Umbilical cord (tissue), 2 donors: Measurements from ENCODE around the gene NRP1. TPM values are rescaled to one million over a fixed set of nuclear protein-coding genes. Genes with fewer than 3 reads are reported as not detected.
A peak's percentile ranks its signal among the peaks of the same experiment; 100 is the strongest.
"Not testable (repeated sequence)": the region's sequence is repeated elsewhere in the genome, so short reads cannot be mapped to it uniquely, and the experiment has no call there.

Experiments
- DNase-seq: peaks from one replicate; pipeline ENCODE4 v3.0.0-alpha.2; 2015; ENCODE audit warnings: low spot score
- total RNA-seq: library from RNA; depleted of rRNA; stranded (reverse); fragments of >200 nt; gene quantifications from one replicate; pipeline ENCODE4 v1.2.3, GENCODE V29; 2014; ENCODE audit warnings: low replicate concordance; ENCODE audit not compliant: insufficient read depth

Gene NRP1
- total RNA-seq, 1 donor from 2014 or later, result 73.7 TPM

DNA sequence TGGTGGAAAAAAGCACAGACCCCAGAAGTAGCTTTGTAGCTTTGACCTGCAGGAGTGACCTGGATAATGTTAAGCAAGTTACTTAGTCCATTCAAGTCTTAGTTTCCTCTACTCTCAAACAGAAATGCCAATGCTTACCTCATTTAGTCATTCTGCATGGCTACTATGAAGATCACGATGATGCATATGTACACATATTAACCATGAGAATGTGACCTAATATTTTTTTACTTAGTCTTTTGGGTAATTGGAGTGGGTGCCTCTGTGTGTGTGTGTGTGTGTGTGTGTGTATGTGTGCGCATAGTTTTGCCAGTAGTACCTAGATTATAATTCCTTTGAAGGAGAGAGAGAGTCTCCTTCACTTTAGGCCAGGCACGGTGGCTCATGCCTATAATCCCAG lies 95.8 kb downstream of the NRP1 start:
- DNase-seq, result no peak

DNA sequence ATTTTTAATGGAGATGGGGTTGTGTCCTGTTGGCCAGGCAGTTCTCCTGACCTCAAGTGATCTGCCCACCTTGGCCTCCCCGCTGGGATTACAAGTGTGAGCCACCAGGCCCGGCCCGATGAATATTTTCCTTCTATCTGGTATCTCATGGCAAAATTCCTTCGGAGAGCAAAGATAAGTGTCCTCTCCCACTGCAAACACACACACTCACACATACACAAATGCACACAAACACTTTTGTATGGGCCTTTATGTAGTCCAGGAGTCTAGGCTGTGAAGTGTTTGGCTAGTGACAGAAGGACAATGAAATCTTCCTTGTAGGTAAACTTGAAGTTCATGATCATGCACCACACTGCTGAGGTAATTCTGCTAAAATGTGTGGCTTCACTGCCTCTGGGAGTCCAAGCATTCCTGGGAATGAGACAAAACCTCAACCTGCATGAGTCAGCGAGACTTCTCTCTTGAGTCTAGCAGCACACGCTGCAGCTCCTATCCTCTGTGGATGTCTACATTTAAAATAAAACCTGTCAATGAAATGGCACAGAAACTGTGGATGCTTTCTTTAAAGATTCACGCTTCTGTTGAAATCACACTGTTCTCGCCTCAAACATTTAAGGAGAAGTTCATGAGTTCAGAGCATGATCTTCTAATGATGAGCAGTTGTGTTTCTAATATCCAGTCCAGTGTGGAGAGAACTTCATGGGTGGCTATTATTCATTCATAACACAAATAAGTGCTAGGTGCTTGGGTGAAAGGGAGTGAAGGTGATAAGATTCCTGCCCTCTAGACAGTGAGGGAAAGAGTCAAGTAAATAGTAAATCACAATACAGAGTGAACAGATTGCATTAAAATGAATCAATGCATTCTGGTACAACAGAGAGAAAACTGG lies 96.5 kb downstream of the NRP1 start:
- peak; percentile 61 for DNase-seq

DNA sequence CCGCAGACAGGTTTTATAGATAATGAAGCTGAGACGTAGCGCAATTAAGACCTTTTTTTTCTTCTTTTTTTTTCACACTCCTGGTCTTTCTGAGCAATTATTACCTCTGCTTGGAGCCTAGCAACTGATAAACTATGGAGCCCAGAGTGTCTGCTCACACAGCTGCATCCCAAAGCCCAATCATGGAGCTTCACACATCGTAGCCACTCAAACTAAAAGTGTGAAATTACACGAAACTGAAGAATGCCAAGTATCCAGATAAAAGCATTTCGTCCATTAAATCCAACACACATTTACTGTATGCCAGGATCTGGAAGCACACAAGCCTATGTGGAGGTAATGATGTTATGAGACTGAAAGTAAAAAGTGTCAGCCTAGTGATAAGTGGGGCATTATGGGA lies 97.6 kb downstream of the NRP1 start:
- no peak for DNase-seq

DNA sequence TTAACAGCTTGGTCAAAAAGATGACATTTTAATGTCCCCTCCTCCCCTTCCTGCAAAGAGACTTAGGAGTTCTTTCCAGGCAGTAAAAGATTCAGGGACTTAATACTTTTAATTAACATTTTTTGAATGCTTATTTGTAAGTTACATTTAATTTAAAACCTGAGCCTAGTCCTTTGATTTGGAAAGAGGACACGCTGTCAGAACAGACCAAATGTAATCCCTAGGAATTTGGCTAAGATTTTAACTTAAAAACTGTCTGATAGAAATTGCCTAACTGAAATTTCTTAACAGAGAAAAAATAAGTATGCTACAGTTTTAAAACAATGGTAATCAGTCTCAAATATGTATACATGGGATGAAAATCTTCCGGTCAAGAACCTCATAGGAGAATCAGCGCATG lies 98.5 kb downstream of the NRP1 start:
- no peak for DNase-seq

DNA sequence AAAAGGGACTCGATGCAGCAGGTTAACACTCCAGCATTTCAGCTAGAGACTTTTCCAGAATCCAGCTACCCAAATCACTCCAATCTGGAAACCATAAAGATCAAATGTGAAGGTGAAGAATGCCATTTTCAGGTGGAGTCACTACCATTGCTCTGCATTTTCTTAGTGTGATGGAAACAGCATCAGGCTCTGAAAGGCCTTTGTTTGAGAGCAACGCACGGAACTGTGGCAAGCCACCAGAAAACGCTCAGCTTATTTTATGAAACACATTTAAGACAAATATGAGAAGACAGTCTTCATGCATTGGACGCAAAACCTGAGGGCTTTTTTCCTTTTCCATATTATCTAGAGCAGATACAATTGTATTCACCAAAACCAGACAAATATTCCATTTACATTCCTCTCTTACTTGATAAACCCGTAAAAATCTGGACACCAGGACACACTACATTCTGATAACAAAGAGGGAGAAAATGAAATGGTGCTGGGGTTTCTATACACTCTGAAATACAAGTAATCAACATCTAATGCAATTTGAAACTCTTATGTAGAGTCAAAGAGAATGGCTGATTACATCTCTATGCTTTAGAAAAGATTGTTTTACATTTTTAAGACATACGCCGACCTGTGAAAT lies 99.1 kb downstream of the NRP1 start:
- no peak for DNase-seq

DNA sequence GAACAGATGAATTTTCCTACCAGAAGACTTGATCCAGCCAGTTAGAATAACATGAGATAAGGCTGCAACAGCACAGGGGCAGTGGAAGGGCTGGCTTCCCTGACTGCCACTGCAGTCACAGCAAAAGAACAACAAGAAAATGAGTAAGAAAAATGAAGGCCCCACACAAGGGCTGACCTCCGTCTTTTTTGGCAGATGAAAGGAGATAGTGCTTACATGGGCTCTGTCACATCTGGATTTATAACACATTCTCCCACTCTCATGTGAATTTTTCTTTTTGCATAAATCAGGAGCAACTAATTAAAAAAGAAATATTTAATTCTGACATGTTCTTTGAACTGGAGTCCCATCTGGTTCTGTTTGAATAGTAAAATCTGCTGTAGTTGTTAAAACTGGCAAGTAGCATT lies 99.6 kb downstream of the NRP1 start:
- peak; percentile 73 for DNase-seq

DNA sequence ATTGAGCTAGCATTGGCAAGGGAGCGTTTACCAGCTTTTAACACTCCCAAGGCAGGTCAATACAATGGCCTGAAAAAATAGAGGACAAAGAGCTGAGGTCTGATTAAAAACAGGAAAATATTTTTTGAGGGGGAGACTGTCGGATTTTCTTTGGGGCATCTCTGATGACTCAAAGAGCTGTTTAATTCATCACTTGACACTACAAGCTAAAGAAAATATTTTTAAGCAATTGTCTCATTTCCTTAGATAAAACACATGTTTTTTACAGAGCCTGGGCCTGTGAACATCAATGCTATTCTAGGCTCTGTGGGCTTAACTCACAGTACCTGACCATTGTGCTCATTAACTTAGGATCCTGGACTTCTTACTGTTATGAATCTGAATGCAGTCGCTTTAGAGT lies 100.8 kb downstream of the NRP1 start:
- no peak for DNase-seq

DNA sequence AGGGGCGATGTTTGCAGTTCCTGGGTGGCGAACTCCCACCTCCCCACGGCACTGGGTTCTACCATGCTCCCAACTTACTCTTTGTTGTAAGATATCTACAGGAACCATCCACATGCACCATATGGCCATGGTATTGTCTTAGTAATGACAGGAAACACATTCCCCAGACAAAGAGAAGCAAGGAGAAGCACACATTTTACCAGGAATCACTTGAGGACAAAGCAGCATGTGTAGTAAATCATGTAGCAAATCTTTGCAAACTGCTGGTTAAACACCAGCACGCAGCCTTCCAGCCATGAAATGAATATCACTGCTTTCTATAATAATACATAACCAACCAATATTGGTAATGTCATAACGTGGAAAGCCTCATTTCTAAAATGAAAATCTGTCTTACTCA lies 101.2 kb downstream of the NRP1 start:
- no peak for DNase-seq

DNA sequence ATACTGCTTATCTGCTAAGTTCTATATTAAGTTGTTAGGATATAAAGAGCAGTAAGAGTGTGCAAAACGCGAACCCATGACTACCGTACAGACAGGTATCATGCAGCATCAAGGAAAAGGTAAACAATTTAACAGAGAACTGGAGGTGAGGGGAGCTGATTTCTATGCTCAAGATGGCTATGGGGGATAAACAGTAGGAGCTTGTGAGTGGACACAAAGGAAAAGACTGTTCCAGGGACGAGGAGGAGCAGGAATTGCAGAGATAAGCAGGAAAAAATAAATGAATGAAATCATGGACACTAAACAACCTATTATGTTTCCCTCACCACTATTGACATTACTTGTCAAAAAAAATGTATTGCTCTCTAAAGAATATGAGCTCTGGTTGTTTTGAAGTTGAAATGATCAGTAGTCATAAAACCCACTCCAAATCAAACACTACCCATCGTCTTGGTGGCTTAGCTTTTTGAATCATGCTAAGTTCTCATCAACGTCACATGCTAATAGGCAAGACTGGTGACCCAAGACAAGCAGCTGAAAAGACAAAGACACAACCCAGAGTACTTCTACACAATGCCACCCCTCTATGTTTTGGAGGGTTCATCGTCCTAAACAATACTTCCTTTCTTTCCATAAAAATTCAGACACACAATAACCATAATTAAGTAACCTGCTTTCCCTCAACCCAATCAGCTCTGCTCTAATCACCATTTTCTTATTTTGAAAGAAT lies 102.7 kb downstream of the NRP1 start:
- DNase-seq, result no peak

DNA sequence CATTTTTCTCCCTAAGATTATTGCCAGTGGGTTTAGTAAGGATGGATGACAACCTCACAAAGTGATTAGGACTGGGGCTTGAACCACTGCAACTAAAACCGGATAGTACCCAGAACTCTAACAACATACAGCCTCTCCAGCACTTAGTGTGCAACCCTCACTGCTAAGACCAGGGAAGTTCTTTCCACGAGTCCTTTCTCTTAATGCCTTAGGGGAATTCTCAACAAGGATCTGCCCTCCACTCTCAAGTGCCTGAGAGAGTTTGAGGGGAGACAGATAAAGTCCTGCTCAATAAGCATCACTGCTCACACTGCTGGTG lies 104.6 kb downstream of the NRP1 start:
- no peak for DNase-seq

DNA sequence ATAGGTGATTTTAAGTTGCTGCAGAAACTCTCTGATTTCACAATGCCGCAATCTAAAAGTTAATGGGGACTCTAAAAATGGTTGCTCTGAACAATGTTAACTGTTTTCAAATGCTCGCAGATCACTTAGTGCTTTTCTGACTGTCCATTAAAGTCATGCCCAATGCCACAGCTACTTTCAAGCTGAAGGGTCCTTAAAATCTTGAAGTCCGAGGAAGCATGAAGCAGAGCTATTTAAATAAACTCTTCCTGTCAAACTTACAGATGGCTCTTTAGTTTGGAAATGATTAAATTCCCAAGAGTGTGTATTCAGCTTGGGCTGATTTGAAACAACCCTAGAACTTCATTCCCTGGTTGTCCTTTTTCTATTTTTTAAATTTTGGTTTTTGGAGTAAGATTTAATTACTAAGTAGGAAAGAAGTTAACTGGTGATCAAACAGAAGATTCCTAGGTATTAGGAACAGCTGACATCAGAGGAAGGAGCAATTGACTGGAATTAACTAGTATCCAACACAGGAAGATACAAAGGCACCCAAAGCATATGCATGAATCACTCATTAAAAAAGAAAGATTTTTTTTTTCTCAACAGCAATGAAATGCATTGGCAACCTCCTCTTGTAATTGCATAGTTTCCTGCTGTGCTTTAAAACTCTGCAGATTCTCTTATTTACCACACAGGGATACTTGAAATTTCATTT lies 105.1 kb downstream of the NRP1 start:
- peak; percentile 72 for DNase-seq

DNA sequence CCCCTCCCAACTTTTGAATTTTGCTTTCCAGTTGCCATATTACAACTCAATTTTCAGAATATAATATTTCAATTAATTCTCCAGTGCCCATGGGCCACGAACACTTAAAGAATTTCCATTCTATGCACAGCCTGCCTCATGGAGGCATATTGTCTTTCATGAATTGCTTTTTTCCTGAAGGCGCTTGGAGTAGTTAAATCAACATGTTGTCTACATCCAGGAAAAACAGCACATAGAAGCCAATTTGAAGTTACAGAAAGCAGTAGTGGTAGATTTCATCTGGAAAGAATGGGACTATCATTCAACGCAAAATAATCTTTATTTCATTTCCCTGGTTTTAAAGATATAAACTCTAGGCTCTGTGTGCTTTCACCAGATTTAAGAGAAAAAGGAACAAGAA lies 106.0 kb downstream of the NRP1 start:
- DNase-seq, result peak; percentile 50

DNA sequence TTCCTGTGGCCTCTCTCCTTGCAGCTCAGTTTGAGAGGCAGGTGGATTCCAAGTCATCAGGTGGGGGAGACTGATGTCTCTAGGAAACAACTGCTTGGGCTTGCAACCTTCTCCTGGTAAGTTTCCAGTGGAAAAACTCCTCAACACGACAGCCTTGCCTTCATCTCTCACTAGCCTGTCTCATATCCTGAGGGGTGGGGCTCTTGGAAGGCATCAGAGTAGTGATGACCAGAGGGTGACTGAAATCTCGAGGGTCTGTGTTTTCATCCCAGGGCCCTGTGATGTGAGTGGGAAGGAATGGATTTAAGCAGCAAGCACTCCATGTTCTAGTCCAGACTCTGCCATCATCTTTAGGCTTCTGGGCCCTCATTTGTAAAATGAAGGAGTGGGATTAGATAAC lies 107.0 kb downstream of the NRP1 start:
- no peak for DNase-seq

DNA sequence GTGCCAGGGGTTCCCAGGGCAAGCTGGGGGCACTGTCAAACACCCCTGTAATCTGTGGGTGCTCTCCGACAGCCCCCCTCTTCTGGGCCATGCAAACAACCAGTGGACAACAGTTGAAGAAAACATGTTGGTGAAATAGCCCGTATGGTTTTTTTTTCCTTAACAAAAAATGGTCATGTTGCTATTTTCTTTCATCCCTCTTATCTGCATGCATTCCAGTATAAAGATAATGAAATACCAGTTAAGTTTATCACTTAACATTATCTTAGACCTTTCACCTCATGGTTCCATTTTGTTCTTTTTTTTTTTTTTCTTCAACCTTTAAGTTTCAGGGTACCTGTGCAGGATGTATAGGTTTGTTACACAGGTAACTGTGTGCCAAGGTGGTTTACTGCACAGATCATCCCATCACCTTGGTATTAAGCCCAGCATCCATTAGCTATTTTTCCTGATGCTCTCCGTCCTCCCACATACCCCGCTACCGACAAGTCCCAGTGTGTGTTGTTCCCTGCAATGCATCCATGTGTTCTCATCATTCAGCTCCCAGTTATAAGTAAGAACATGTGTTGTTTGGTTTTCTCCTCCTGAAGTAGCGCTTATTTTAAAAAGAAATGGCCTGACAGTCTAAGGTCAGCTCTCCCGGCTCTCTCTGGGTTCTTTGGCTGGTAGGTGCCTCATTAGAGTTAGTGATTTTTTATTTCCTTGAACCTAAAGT lies 110.1 kb downstream of the NRP1 start:
- peak; percentile 44 for DNase-seq

DNA sequence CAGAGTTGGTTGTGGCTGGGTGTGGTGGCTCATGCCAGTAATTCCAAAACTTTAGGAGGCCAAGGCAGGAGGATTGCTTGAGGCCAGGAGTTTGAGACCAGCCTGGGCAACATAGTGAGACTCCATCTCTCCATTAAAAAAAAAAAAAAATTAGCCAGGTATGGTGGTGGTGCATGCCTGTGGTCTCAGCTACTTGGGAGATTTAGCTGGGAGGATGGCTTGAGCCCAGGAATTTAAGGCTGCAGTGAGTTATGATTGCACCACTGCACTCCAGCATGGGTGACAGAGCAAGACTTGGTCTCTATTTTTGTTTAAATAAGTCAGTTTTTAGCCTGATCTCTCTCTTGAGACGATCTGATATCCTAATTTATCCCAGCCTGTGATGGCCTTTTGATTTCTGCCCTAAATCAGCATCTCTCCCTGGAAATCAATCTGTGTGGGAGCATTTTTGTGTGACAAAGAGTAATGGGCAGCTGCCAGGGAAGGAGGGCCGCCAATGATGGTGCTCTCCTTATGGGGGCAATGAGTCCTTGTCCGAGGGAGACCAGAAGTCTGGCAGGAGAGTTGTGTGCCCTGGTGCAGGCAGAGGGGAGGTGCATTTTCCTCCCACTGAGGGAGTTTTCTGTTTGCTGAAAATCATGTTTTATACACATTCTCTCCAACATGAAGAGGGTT lies 111.0 kb downstream of the NRP1 start:
- no peak for DNase-seq

DNA sequence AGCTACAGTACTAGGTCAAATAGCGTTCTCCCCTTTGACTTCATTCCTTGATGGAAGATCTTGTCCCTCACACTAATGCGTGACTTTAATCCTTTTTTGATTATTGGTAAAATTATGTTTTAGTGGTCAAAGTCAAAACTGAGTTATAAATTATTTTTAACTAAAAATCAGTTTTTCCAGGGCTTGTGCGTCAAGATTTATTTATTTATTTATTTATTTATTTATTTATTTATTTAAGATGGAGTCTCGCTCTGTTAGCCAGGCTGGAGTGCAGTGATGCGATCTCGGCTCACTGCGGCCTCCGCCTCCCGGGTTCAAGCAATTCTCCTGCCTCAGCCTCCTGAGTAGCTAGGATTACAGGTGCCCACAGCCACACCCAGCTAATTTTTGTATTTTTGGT lies 112.2 kb downstream of the NRP1 start:
- DNase-seq, result not testable (repeated sequence)

DNA sequence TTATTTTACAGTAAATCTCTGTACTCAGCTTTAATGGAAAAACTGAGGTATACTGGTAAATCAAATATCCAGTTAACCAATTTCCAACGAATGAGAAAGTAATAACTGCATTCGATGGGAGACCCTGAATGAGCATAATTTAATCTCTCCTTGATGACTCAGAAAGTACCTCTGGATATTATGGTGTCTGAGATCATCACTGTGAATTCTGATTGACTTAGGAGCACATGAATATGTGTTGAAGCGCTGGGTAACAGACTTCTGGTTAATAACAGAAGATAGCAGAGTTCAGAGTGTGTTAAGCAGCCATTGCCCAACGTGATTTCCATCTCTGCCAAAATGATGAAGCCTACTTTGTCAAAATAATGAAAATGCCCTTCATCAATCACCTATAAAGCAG lies 116.6 kb downstream of the NRP1 start:
- DNase-seq, result no peak

DNA sequence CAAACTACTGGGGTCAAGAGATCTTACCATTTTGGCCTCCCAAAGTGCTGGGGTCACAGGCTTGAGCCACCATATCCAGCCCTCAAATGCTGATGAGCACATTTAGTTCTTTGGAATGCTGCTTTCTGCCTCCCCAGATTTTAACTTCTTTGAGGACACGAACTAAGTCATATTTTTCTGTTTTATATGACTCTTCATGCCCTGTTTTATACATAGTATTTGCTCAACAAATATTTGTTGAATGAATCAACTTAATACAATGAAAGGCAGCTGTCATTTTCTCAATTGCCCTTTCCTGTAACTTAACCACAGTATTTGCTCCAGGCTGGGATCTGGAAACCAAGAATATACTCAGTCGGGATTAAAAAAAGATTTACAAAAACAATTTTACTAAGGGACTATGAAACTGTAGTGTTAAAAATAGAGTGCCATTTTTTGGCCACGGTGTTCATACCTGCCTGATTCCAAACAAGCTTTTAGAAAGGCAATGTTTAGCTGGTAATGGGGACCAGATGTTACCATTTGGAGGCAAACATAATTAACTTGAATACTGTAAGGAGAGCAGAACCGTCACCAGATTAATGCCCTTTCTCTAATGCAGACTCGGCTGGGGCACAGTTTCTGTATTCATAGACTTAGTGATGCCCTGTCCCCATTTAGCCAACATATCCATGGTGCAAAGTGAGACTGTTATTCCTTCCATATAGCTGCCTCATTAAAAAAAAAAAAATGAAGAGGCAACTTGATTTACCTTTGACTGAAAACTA lies 117.6 kb downstream of the NRP1 start:
- DNase-seq, result no peak

DNA sequence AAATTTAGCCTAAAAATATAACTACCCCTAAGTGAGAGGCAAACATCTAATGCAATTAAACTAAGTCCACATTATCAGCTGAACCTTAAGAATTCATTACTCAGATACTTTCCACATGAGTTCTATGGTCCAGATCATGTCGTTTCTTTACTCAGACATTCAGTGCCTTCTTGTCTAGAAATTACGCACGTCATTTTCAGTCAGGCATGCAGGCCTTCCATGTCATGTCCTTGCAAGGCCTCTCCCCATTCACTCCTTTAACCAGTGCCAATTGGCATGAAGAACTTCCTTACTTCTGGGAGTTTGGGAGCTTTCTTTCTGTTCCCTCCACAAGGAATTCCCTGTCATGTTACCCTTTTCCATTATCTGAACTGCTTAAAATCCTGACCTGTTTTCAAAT lies 118.8 kb downstream of the NRP1 start:
- peak; percentile 84 for DNase-seq

DNA sequence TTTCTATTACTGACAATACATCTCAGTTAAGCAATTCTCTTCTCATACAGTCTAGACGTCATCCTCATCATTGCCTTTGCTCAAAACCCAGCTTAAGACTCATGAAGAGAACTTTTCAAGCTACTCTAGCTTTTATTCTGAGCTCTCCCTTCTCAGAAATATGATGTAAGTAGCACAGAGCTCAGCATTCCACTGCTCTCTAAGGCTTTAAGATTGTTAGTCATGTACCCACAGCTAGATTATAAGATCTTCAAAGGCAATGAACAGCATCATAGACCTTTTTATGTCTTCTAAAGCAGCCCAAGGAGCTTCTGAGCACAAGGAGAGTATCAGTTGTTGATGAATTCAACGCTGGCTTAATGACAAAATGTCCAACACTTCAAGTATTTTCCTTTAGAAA lies 119.3 kb downstream of the NRP1 start:
- DNase-seq, result peak; percentile 95
